GM12873 (cell line): ENCODE data around the gene RBM4B.

Experiments
- CTCF ChIP-seq: IDR thresholded peaks from 2 replicates; pipeline ENCODE4 v1.5.1; 2012; ENCODE audit warnings: low read depth, mild to moderate bottlenecking, moderate library complexity, low read length, control low read depth; ENCODE audit not compliant: insufficient read depth; ENCODE audit errors: missing control alignments

Gene RBM4B

GRCh38 chr11:66677599-66678375 lies at the start of gene RBM4B:
Gene RBM4B, minus strand, starts transcription at chr11:66677887. Its CDS starts 808 bp downstream, at chr11:66677079.
- no peak for TF ChIP-seq CTCF

GRCh38 chr11:66725647-66726046 lies 48.0 kb upstream of the RBM4B start:
- TF ChIP-seq CTCF, result no peak

- TF ChIP-seq CTCF, result no peak
Measured at GRCh38 chr11:66725114-66725513, 47.4 kb upstream of the RBM4B start.

- TF ChIP-seq CTCF, result no peak
Measured at GRCh38 chr11:66723693-66724092, 46.0 kb upstream of the RBM4B start.

- TF ChIP-seq CTCF, result no peak
Measured at GRCh38 chr11:66722745-66723651, 45.3 kb upstream of the RBM4B start.

- no peak for TF ChIP-seq CTCF
Measured at GRCh38 chr11:66721939-66722338, 44.3 kb upstream of the RBM4B start.

GRCh38 chr11:66720899-66721470 lies 43.3 kb upstream of the RBM4B start:
- no peak for TF ChIP-seq CTCF
